ENCODE data around the gene SRRM4. TPM values are rescaled to one million over a fixed set of nuclear protein-coding genes. Genes with fewer than 3 reads are reported as not detected.

SRRM4 gene
- polyA plus RNA-seq, 1 donor (not counting 4 experiments of a cell fraction or from before 2014, with no cell fraction given), result not detected

- DNase-seq (ENCODE audit: low read depth, low spot score), result no peak
Measured at GRCh38 chr12:119159844-119160243, 178.5 kb downstream of the SRRM4 start.

DNA sequence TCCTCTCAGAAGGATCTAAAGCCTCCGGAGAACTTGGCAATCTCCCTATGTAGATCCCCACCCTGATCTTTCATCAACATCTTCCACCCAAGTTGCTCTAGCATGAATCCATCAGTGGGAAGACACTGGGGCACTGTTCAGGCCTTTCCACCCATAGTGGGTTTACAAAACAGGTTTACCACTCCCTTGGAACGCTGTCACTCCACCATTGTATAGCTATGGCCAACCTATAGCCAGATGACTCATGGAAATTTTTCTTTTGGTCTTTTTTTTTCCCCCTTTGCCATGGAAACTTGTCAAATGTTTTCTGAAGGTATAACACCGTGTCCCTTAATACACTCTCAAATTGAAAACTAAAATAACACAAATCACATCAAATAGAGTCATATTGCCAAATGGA is 186.6 kb downstream of the SRRM4 start:
- Histone ChIP-seq H3K79me2 (ENCODE audit: control insufficient read depth, insufficient read depth, low read length) (no peaks in the 10 kb centered on the region), H3K9me1 (ENCODE audit: control insufficient read depth, extremely low read depth, insufficient read depth, low read length) (no peaks in the 10 kb centered on the region), H3K4me1 (ENCODE audit: control insufficient read depth, extremely low read depth, insufficient read depth, low read length) (no peaks in the 10 kb centered on the region), H3K4me3 (ENCODE audit: control insufficient read depth in 2 of 3, extremely low read depth in 1 of 3, insufficient read depth in 2 of 3, low read depth in 1 of 3, low read length in 3 of 3) (no peak overlapping the region), H3K27ac (ENCODE audit: control insufficient read depth, insufficient read depth, low read length) (no peak overlapping the region), H3K9me3 (ENCODE audit: control insufficient read depth, low read depth, low read length) (no peaks in the 10 kb centered on the region), H2AFZ (ENCODE audit: control insufficient read depth, low read length) (no peak overlapping the region), H3K9ac (ENCODE audit: control insufficient read depth, extremely low read depth, insufficient read depth, low read length) (no peak overlapping the region), H3K4me2 (ENCODE audit: control insufficient read depth, extremely low read depth, insufficient read depth, low read depth, low read length) (no peak overlapping the region), H4K20me1 (ENCODE audit: control insufficient read depth, extremely low read depth, insufficient read depth, low read length) (no peaks in the 10 kb centered on the region), H3K27me3 (ENCODE audit: control insufficient read depth, extremely low read depth, insufficient read depth, low read length) (no peaks in the 10 kb centered on the region), H3K36me3 (ENCODE audit: control insufficient read depth in 2 of 2, extremely low read depth in 1 of 2, insufficient read depth in 2 of 2, low read length in 2 of 2) (no peaks in the 10 kb centered on the region)
- DNase-seq (ENCODE audit: low read depth, low spot score) (no peak), FAIRE-seq (no peak)
- dilution Hi-C loops (cut with MboI; ENCODE audit: extremely low pct_ligation_motif_present, low sequenced_read_pairs), result no loop called here
- TF ChIP-seq, protein P1, sequence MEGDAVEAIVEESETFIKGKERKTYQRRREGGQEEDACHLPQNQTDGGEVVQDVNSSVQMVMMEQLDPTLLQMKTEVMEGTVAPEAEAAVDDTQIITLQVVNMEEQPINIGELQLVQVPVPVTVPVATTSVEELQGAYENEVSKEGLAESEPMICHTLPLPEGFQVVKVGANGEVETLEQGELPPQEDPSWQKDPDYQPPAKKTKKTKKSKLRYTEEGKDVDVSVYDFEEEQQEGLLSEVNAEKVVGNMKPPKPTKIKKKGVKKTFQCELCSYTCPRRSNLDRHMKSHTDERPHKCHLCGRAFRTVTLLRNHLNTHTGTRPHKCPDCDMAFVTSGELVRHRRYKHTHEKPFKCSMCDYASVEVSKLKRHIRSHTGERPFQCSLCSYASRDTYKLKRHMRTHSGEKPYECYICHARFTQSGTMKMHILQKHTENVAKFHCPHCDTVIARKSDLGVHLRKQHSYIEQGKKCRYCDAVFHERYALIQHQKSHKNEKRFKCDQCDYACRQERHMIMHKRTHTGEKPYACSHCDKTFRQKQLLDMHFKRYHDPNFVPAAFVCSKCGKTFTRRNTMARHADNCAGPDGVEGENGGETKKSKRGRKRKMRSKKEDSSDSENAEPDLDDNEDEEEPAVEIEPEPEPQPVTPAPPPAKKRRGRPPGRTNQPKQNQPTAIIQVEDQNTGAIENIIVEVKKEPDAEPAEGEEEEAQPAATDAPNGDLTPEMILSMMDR (optimal IDR thresholded peaks at IDR 0.05 in 1 of 3, IDR thresholded peaks at IDR 0.05 in 1 of 3, conservative IDR thresholded peaks at IDR 0.05 in 1 of 3; ENCODE audit: extremely low read depth in 1 of 3, insufficient read depth in 2 of 3, low read length in 3 of 3), result no peak
- no peak for TF ChIP-seq EZH2 (IDR thresholded peaks at IDR 0.05; ENCODE audit: low read length)

More at GRCh38 chr12:119159844-119160243, 178.5 kb downstream of the SRRM4 start:
- Histone ChIP-seq H3K36me3 (ENCODE audit: control insufficient read depth in 2 of 2, extremely low read depth in 1 of 2, insufficient read depth in 2 of 2, low read length in 2 of 2) (no peaks in the 10 kb centered on the region), H3K27me3 (ENCODE audit: control insufficient read depth, extremely low read depth, insufficient read depth, low read length) (no peaks in the 10 kb centered on the region), H3K9ac (ENCODE audit: control insufficient read depth, extremely low read depth, insufficient read depth, low read length) (no peak overlapping the region), H4K20me1 (ENCODE audit: control insufficient read depth, extremely low read depth, insufficient read depth, low read length) (no peaks in the 10 kb centered on the region), H3K4me1 (ENCODE audit: control insufficient read depth, extremely low read depth, insufficient read depth, low read length) (no peaks in the 10 kb centered on the region), H3K79me2 (ENCODE audit: control insufficient read depth, insufficient read depth, low read length) (no peaks in the 10 kb centered on the region), H3K4me3 (ENCODE audit: control insufficient read depth in 2 of 3, extremely low read depth in 1 of 3, insufficient read depth in 2 of 3, low read depth in 1 of 3, low read length in 3 of 3) (no peak overlapping the region), H3K9me3 (ENCODE audit: control insufficient read depth, low read depth, low read length) (no peaks in the 10 kb centered on the region), H3K4me2 (ENCODE audit: control insufficient read depth, extremely low read depth, insufficient read depth, low read depth, low read length) (no peak overlapping the region), H3K9me1 (ENCODE audit: control insufficient read depth, extremely low read depth, insufficient read depth, low read length) (no peaks in the 10 kb centered on the region), H3K27ac (ENCODE audit: control insufficient read depth, insufficient read depth, low read length) (no peak overlapping the region), H2AFZ (ENCODE audit: control insufficient read depth, low read length) (no peak overlapping the region)
- no peak for FAIRE-seq
- TF ChIP-seq, protein P1 (optimal IDR thresholded peaks at IDR 0.05 in 1 of 3, IDR thresholded peaks at IDR 0.05 in 1 of 3, conservative IDR thresholded peaks at IDR 0.05 in 1 of 3; ENCODE audit: extremely low read depth in 1 of 3, insufficient read depth in 2 of 3, low read length in 3 of 3), result no peak
- no peak for TF ChIP-seq EZH2 (IDR thresholded peaks at IDR 0.05; ENCODE audit: low read length)
- dilution Hi-C loops (cut with MboI; ENCODE audit: extremely low pct_ligation_motif_present, low sequenced_read_pairs), result no loop called here

Data from keratinocyte (primary cell).